Natural killer cell (primary cell): ENCODE results near the gene RASGRF2. TPM values are rescaled to one million over a fixed set of nuclear protein-coding genes. Genes with fewer than 3 reads are reported as not detected.

ENCODE experiments used
- ATAC-seq, 3 donors: fragments of 150-1000 bp in 2 of 3; fragments of 200-7000 bp in 1 of 3; cut with Tn5 transposase; 1 replicate in 1 of 3; 2 replicates in 2 of 3; pipeline ENCODE4 v1.10.0; 2021; ENCODE audit warnings: mild to moderate bottlenecking in 2 of 3, moderate library complexity in 2 of 3
- DNase-seq, 2 donors: peaks; one replicate each; pipeline versions ENCODE4 v3.0.0 to v3.0.0-alpha.2; 2013 to 2021; ENCODE audit warnings: mixed read lengths in 1 of 2
- H3K27ac ChIP-seq: one replicate; pipeline ENCODE4 v1.5.1; 2013; ENCODE audit warnings: mild to moderate bottlenecking, low read length
- H3K27me3 ChIP-seq: one replicate; pipeline ENCODE4 v1.6.1; 2013; ENCODE audit warnings: low read length; ENCODE audit not compliant: control insufficient read depth, insufficient read depth
- H3K36me3 ChIP-seq: one replicate; pipeline ENCODE4 v1.6.1; 2013; ENCODE audit warnings: low read length; ENCODE audit not compliant: control insufficient read depth, insufficient read depth
- H3K4me1 ChIP-seq: one replicate; pipeline ENCODE4 v1.6.1; 2013; ENCODE audit warnings: low read length; ENCODE audit not compliant: control insufficient read depth, insufficient read depth
- H3K4me3 ChIP-seq: one replicate; pipeline ENCODE4 v1.5.1; 2013; ENCODE audit warnings: low read length
- H3K9me3 ChIP-seq: one replicate; pipeline ENCODE4 v1.6.1; 2013; ENCODE audit warnings: low read length; ENCODE audit not compliant: control insufficient read depth, insufficient read depth
- H3K27ac Mint-ChIP-seq, 2 donors: one replicate each; pipeline ENCODE4 v1.8.0; 2022; ENCODE audit warnings: mild to moderate bottlenecking in 2 of 2, mixed read lengths in 2 of 2, moderate library complexity in 1 of 2
- H3K27me3 Mint-ChIP-seq, 2 donors: one replicate each; pipeline ENCODE4 v1.8.0; 2022; ENCODE audit warnings: low read depth in 2 of 2, mixed read lengths in 2 of 2
- H3K36me3 Mint-ChIP-seq: one replicate; pipeline ENCODE4 v1.8.0; 2022; ENCODE audit warnings: mixed read lengths
- H3K4me1 Mint-ChIP-seq, 2 donors: one replicate each; pipeline ENCODE4 v1.8.0; 2022; ENCODE audit warnings: mixed read lengths in 2 of 2
- H3K4me3 Mint-ChIP-seq: one replicate; pipeline ENCODE4 v1.8.0; 2022; ENCODE audit warnings: mild to moderate bottlenecking, moderate library complexity, mixed read lengths
- H3K9me3 Mint-ChIP-seq, 2 donors: one replicate each; pipeline ENCODE4 v1.8.0; 2022; ENCODE audit warnings: mixed read lengths in 2 of 2
- WGBS: methylation state at CpG from one replicate; pipeline ENCODE4 v1.1.7; 2013; ENCODE audit warnings: missing lambda C conversion rate; ENCODE audit not compliant: insufficient coverage; 5-methylcytosine and 5-hydroxymethylcytosine counted together
- intact Hi-C: fragments of 100-400 bp; cut with micrococcal nuclease; formaldehyde crosslinking; loops from one replicate; pipeline ENCODE4 v1.14.2; 2022
- total RNA-seq, 4 donors: library from RNA; stranded (reverse); fragments of 120-200 nt in 1 of 4; gene quantifications; one replicate each; pipeline versions ENCODE4 v1.2.3 to v1.2.4, GENCODE V29; 2013 to 2022
- TF ChIP-seq, protein P1 (sequence below): fragments of 200-600 bp; IDR thresholded peaks from one replicate; pipeline ENCODE4 v1.8.0; 2022; ENCODE audit warnings: antibody characterized with exemption

Gene RASGRF2
- total RNA-seq, 3 donors from 2014 or later (not counting 1 experiment from before 2014, with no cell fraction given): 5.6 to 10.1 (median 6.1) TPM

GRCh38 chr5:80937584-80938356 lies 22.4 kb upstream of the RASGRF2 start:
- 98% methylated on average over 7 of the region's 9 CpGs for WGBS
- no peaks in the 10 kb centered on the region for H3K9me3 Mint-ChIP-seq
- no peak overlapping the region for H3K27ac Mint-ChIP-seq
- H3K36me3 ChIP-seq: no peaks in the 10 kb centered on the region
- no peaks in the 10 kb centered on the region for H3K9me3 ChIP-seq
- H3K27me3 Mint-ChIP-seq: peaks cover 7 to 8% of the 10 kb centered on the region in 2 donors
- H3K4me3 Mint-ChIP-seq: no peak overlapping the region
- H3K4me1 Mint-ChIP-seq: peaks cover 5 to 7% of the 10 kb centered on the region in 2 donors
- TF ChIP-seq, protein P1, sequence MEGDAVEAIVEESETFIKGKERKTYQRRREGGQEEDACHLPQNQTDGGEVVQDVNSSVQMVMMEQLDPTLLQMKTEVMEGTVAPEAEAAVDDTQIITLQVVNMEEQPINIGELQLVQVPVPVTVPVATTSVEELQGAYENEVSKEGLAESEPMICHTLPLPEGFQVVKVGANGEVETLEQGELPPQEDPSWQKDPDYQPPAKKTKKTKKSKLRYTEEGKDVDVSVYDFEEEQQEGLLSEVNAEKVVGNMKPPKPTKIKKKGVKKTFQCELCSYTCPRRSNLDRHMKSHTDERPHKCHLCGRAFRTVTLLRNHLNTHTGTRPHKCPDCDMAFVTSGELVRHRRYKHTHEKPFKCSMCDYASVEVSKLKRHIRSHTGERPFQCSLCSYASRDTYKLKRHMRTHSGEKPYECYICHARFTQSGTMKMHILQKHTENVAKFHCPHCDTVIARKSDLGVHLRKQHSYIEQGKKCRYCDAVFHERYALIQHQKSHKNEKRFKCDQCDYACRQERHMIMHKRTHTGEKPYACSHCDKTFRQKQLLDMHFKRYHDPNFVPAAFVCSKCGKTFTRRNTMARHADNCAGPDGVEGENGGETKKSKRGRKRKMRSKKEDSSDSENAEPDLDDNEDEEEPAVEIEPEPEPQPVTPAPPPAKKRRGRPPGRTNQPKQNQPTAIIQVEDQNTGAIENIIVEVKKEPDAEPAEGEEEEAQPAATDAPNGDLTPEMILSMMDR: no peak
- ATAC-seq: no peak
- no peaks in the 10 kb centered on the region for H3K27me3 ChIP-seq
- intact Hi-C loops: no loop called here
- DNase-seq: no peak
- no peaks in the 10 kb centered on the region for H3K36me3 Mint-ChIP-seq
- H3K27ac ChIP-seq: no peak overlapping the region
- no peaks in the 10 kb centered on the region for H3K4me1 ChIP-seq
- H3K4me3 ChIP-seq: no peak overlapping the region

GRCh38 chr5:80941496-80941895 lies 18.7 kb upstream of the RASGRF2 start:
- no CpG with 5 or more reads among the region's 1 CpG for WGBS
- Mint-ChIP-seq H3K27ac (no peak overlapping the region), H3K4me3 (no peak overlapping the region), H3K4me1 (no peaks in the 10 kb centered on the region), H3K36me3 (no peaks in the 10 kb centered on the region), H3K9me3 (no peaks in the 10 kb centered on the region), H3K27me3 (peaks cover 7 to 8% of the 10 kb centered on the region in 2 donors)
- no peak for DNase-seq
- no peaks in the 10 kb centered on the region for H3K9me3 ChIP-seq
- no peaks in the 10 kb centered on the region for H3K27me3 ChIP-seq
- no peaks in the 10 kb centered on the region for H3K36me3 ChIP-seq
- intact Hi-C loops: no loop called here
- TF ChIP-seq, protein P1: no peak
- no peak for ATAC-seq
- H3K4me3 ChIP-seq: no peak overlapping the region
- H3K4me1 ChIP-seq: no peaks in the 10 kb centered on the region
- no peak overlapping the region for H3K27ac ChIP-seq

DNA sequence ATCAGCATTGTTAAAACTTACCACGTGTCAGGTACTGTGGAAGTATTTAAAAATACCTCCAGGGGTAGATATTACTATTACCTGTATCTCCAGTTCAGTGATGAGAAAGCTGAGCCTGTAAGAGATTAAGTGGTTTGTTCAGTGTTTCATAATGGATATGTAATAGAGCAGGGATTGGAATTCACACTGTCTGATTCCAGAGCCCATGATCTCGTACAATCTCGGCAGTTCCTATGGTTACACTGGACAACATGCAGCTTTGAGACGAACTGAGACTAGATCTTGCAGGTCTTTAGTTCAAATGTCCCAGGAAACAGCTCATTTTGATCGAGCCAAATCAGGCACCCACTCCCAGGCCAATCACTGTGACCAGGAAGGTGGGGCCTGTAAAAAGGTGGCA lies 8.8 kb upstream of the RASGRF2 start:
- Histone ChIP-seq H3K4me1 (no peaks in the 10 kb centered on the region), H3K4me3 (no peak overlapping the region), H3K27ac (no peak overlapping the region), H3K9me3 (no peaks in the 10 kb centered on the region), H3K36me3 (no peaks in the 10 kb centered on the region), H3K27me3 (no peaks in the 10 kb centered on the region)
- Mint-ChIP-seq H3K27me3 (no peaks in the 10 kb centered on the region), H3K9me3 (no peaks in the 10 kb centered on the region), H3K36me3 (no peaks in the 10 kb centered on the region), H3K4me3 (no peak overlapping the region), H3K4me1 (no peaks in the 10 kb centered on the region), H3K27ac (no peak overlapping the region)
- no peak for ATAC-seq
- 83% methylated on average over 5 of the region's 5 CpGs for WGBS
- intact Hi-C loops: no loop called here
- no peak for DNase-seq
- TF ChIP-seq, protein P1: no peak

DNA sequence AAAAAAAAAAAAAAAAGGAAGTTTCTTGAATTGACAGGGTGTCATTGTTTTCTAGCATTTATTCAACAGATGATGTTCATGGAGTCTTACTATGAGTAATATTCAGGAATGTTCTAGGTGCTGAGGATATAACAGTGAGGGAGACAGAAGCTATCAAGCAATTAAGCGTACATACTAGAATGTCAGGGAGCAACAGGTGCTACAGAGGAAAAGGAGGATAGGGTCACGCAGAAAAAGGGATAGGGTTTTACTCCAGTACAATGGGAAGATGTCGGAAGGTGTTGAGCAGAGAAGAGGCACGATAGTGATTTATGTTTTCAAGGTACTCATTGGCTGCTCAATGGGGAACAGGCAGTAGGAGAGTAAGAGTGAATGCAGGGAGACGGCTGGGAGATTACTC lies 6.6 kb upstream of the RASGRF2 start:
- ATAC-seq: no peak
- H3K36me3 Mint-ChIP-seq: no peaks in the 10 kb centered on the region

More for the DNA sequence above, 6.6 kb upstream of the RASGRF2 start:
- no peak overlapping the region for H3K27ac ChIP-seq
- TF ChIP-seq, protein P1: no peak
- H3K4me1 Mint-ChIP-seq: peaks cover 7 to 11% of the 10 kb centered on the region in 2 donors
- intact Hi-C loops: no loop called here
- H3K27ac Mint-ChIP-seq: no peak overlapping the region
- no peak for DNase-seq
- H3K4me1 ChIP-seq: peaks cover 6% of the 10 kb centered on the region
- no peaks in the 10 kb centered on the region for H3K27me3 ChIP-seq
- no peaks in the 10 kb centered on the region for H3K9me3 Mint-ChIP-seq
- no peaks in the 10 kb centered on the region for H3K9me3 ChIP-seq
- H3K4me3 ChIP-seq: no peak overlapping the region
- 92% methylated on average over 5 of the region's 5 CpGs for WGBS
- H3K36me3 ChIP-seq: no peaks in the 10 kb centered on the region
- H3K27me3 Mint-ChIP-seq: peaks cover 0 to 4% of the 10 kb centered on the region in 2 donors
- H3K4me3 Mint-ChIP-seq: no peak overlapping the region
